Aortic smooth muscle cell (primary cell): Measurements from ENCODE around the gene LIMS4. TPM values are rescaled to one million over a fixed set of nuclear protein-coding genes. Genes with fewer than 3 reads are reported as not detected.

Source experiments
- total RNA-seq: library from RNA; depleted of rRNA; stranded (reverse); fragments of >200 nt; gene quantifications from 2 replicates; pipeline ENCODE4 v1.2.3, GENCODE V29; 2014

Gene LIMS4
- 12.4 and 23.9 TPM in 2 replicates for total RNA-seq

GRCh38 chr2:110472171-110473058 is at the start of gene LIMS4:
Gene LIMS4 (minus strand): TSS chr2:110472816. CDS start chr2:110472778, 38 bp downstream.

Other genes starting within 250 kb of the LIMS4 start
- 33.9 and 49.3 TPM in 2 replicates for gene RGPD6, start 104.4 kb upstream of the LIMS4 start, total RNA-seq
- gene BUB1, start 205.2 kb upstream of the LIMS4 start, total RNA-seq, result 19.3 and 28.0 TPM in 2 replicates